Neutrophil (primary cell): ENCODE data around the gene UTP3.

ENCODE experiments used
- H3K27ac ChIP-seq: fragments of 200-600 bp; sonication (generic); 2 replicates; pipeline ENCODE4 v1.5.1; 2016; ENCODE audit warnings: mild to moderate bottlenecking, moderate library complexity
- H3K27me3 ChIP-seq: fragments of 200-600 bp; sonication (generic); 2 replicates; pipeline ENCODE4 v1.6.0; 2016; ENCODE audit warnings: mild to moderate bottlenecking
- H3K36me3 ChIP-seq: fragments of 200-600 bp; sonication (generic); 2 replicates; pipeline ENCODE4 v1.5.1; 2017
- H3K4me1 ChIP-seq, 2 experiments: fragments of 200-600 bp in 1 of 2; sonication (generic) in 1 of 2; 1 replicate in 1 of 2; 2 replicates in 1 of 2; pipeline versions ENCODE4 v1.5.1 to v1.6.1; 2013 to 2016; ENCODE audit warnings: low read depth in 1 of 2, low read length in 1 of 2, mild to moderate bottlenecking in 1 of 2, moderate library complexity in 1 of 2; ENCODE audit not compliant: control insufficient read depth in 1 of 2, insufficient read depth in 1 of 2
- H3K4me3 ChIP-seq, 2 experiments: fragments of 200-600 bp in 1 of 2; sonication (generic) in 1 of 2; 1 replicate in 1 of 2; 2 replicates in 1 of 2; pipeline ENCODE4 v1.5.1; 2013 to 2016; ENCODE audit warnings: low read depth in 1 of 2, low read length in 1 of 2, mild to moderate bottlenecking in 1 of 2, moderate library complexity in 1 of 2
- H3K9me3 ChIP-seq: fragments of 200-600 bp; sonication (generic); 2 replicates; pipeline ENCODE4 v1.5.1; 2016
- TF ChIP-seq, protein P1 (sequence below): fragments of 200-600 bp; sonication (generic); IDR thresholded peaks from 2 replicates; pipeline ENCODE4 v1.5.1; 2016; ENCODE audit warnings: antibody characterized with exemption

The UTP3 gene

GRCh38 chr4:70671091-70671490 is 17.2 kb upstream of the UTP3 start:
- H3K4me3 ChIP-seq = no peak overlapping the region
- H3K27ac ChIP-seq = no peak overlapping the region
- no peaks in the 10 kb centered on the region for H3K4me1 ChIP-seq
- TF ChIP-seq, protein P1, sequence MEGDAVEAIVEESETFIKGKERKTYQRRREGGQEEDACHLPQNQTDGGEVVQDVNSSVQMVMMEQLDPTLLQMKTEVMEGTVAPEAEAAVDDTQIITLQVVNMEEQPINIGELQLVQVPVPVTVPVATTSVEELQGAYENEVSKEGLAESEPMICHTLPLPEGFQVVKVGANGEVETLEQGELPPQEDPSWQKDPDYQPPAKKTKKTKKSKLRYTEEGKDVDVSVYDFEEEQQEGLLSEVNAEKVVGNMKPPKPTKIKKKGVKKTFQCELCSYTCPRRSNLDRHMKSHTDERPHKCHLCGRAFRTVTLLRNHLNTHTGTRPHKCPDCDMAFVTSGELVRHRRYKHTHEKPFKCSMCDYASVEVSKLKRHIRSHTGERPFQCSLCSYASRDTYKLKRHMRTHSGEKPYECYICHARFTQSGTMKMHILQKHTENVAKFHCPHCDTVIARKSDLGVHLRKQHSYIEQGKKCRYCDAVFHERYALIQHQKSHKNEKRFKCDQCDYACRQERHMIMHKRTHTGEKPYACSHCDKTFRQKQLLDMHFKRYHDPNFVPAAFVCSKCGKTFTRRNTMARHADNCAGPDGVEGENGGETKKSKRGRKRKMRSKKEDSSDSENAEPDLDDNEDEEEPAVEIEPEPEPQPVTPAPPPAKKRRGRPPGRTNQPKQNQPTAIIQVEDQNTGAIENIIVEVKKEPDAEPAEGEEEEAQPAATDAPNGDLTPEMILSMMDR = no peak
- H3K36me3 ChIP-seq = no peaks in the 10 kb centered on the region
- no peaks in the 10 kb centered on the region for H3K9me3 ChIP-seq
- no peaks in the 10 kb centered on the region for H3K27me3 ChIP-seq

GRCh38 chr4:70674191-70674590 is 14.1 kb upstream of the UTP3 start:
- H3K4me3 ChIP-seq = no peak overlapping the region

DNA sequence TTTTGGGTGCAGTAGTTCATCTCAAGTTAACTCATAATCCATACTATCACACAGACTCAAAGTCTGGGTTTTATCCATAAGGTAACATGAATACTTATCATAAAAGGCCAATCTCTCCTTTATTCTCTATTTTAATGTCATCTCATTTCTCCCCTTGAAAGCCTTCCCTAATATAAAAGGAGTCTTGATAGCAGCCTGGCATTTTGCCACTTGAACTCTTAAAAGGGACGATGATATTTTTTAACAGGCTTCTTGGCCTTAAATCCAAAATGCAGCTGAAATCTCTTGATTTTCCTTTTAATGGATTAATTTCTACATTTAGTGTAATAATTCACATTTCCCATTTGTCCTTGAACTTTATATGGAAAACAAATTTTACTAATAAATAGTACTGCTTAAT is 13.6 kb upstream of the UTP3 start:
- H3K4me1 ChIP-seq = no peaks in the 10 kb centered on the region
- no peaks in the 10 kb centered on the region for H3K9me3 ChIP-seq
- no peaks in the 10 kb centered on the region for H3K27me3 ChIP-seq
- TF ChIP-seq, protein P1 = no peak
- H3K36me3 ChIP-seq = no peaks in the 10 kb centered on the region
- H3K27ac ChIP-seq = no peak overlapping the region
- no peak overlapping the region for H3K4me3 ChIP-seq

More at GRCh38 chr4:70674191-70674590, 14.1 kb upstream of the UTP3 start:
- no peak overlapping the region for H3K27ac ChIP-seq
- TF ChIP-seq, protein P1 = no peak
- no peaks in the 10 kb centered on the region for H3K4me1 ChIP-seq
- no peaks in the 10 kb centered on the region for H3K9me3 ChIP-seq
- H3K27me3 ChIP-seq = no peaks in the 10 kb centered on the region
- no peaks in the 10 kb centered on the region for H3K36me3 ChIP-seq

GRCh38 chr4:70676554-70677090 is 11.7 kb upstream of the UTP3 start:
- Histone ChIP-seq H3K36me3 (no peaks in the 10 kb centered on the region), H3K4me3 (no peak overlapping the region)

DNA sequence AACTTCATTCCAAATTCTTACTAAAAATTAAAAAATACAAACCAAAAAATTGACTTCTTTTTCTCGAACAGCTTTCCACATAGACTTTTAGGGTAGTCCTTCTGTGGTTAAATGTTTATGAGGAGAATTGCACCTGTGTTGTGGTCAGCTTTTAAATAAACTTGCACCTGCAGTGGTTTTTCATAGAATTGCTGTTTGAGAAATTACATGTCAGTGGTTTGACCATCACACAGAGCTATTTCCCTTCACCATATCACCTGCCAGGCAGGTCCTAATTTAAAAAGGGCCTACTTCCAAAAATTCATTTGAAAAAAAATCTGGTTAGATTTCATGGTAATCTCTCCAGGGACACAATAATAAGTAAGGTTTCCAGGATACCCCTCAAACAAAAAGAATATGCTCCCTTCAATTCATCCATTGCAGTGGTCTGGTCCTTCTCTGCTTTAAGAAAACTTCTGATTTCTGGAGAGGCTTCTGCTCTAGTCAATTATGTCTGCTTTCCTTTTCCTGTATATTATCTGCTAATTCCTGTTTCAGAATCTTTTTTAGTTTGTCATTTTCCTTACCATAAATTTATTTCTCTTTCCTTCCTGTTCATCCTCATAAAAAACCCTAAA is 9.8 kb upstream of the UTP3 start:
- Histone ChIP-seq H3K36me3 (no peaks in the 10 kb centered on the region), H3K27ac (no peak overlapping the region), H3K4me1 (no peaks in the 10 kb centered on the region), H3K27me3 (no peaks in the 10 kb centered on the region), H3K9me3 (no peaks in the 10 kb centered on the region), H3K4me3 (no peak overlapping the region)
- TF ChIP-seq, protein P1 = no peak

More at GRCh38 chr4:70676554-70677090, 11.7 kb upstream of the UTP3 start:
- no peak overlapping the region for H3K27ac ChIP-seq
- H3K9me3 ChIP-seq = no peaks in the 10 kb centered on the region
- no peaks in the 10 kb centered on the region for H3K4me1 ChIP-seq
- no peaks in the 10 kb centered on the region for H3K27me3 ChIP-seq
- TF ChIP-seq, protein P1 = no peak
